HG02981 (cell line): ENCODE measurements around the gene TNRC6A.
"Not testable (repeated sequence)": the region's sequence is repeated elsewhere in the genome, so short reads cannot be mapped to it uniquely, and the experiment has no call there.

Experiments used
- ATAC-seq: cut with Tn5 transposase; IDR thresholded peaks from one replicate; pipeline ENCODE4 v1.9.1; 2021; ENCODE audit warnings: mild to moderate bottlenecking, moderate library complexity; ENCODE audit not compliant: unreplicated experiment

Gene TNRC6A

DNA sequence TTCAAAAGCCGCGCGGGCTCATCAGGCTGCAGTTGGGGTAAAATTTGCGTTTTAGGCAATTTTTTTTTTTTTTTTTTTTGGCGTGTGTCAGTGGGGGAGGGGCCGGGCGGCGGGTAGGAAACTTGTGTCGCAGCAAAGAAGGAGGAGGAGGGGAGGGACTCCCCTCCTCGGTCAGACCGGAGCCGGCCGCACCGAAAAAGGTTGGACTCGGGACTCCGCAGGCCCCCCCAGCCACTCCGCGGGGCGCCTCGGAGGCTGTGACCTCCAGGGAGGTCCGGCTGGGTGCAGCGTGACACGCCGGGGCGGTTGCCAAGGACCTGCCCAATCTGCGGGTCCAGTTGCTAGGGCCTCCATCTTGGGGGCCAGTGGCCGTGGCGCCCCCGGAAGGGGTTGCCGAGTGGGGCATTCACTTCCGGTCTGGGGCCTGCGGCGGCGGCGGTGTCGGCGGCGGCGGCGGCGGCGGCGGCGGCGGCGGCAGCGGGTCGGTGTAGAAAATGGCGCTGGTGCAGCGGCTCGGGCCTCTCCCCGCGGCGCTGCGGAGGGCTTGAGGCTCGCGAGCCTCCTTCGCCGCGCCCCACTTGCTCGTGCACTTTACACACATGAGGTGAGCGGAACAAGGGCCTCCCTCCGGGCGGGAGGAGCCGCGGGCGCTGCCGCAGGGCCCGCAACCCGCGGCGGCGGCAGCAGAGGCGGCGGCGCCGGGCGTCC lies at the start of gene TNRC6A:
TNRC6A (plus strand) TSS at position 409 of the 708 bp plus-strand sequence; CDS start at position 600, 191 bp downstream.
- peak; percentile 95 for ATAC-seq

DNA sequence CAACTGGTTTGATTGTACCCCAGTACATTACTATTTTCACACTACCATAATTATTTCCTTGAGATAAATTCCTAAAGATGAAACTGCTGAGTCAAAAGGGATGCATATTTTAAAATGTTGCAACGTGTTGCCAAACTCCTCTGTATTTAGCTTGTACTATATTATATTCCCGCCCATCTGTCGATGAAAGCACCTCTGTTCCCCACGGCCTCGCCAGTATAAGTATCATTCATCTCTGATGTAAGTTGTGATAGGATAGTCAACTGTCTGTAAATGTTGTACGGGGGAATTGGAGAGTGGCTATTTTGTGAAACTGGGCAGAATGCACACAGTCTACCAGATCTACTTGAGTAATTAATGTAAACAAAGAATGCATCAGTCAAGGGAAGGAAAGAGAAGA lies 47.7 kb upstream of the TNRC6A start:
- ATAC-seq = no peak

DNA sequence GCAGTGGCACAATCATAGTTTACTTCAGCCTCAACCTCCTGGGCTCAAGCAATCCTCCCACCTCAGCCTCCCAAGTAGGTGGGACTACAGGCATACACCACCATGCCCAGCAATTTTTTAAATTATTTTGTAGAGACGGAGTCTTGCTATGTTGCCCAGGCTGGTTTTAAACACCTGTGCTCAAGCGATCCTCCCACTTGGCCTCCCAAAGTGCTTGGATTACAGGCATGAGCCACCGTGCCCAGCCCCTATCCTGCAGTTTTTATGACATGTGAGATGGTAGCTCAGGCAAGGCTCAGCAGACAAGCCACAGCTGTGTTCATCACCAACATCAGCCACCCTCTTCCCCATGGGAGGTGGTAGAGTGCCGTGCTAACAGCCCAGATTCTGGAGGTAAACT lies 46.2 kb upstream of the TNRC6A start:
- ATAC-seq = no peak

DNA sequence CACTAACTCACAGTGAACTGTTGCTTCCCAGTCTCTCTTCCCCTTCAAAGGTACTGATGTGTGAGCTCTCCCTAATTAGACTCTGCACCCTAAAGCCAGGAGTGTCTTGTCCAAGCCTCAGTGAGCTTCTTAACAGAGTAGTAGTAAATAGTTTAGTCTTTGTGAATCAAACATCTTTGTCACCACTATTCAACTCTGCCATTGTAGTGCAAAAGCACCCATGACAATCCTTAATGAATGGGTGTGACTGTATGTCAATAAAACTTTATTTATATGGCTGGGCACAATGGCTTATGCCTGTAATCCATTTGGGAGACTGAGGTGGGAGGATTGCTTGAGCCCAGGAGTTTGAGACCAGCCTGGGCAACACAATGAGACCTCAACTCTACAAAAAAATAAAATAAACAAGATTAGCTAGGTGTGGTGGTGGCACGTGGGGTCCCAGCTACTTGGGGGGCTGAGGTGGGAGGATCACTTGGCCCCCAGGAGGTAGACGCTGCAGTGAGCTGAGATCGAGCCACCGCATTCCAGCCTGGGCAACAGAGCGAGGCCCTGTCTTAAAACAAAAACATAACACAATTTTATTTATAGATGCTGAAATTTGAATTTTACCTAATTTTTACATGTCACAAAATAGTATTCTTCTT lies 45.5 kb upstream of the TNRC6A start:
- no peak for ATAC-seq

DNA sequence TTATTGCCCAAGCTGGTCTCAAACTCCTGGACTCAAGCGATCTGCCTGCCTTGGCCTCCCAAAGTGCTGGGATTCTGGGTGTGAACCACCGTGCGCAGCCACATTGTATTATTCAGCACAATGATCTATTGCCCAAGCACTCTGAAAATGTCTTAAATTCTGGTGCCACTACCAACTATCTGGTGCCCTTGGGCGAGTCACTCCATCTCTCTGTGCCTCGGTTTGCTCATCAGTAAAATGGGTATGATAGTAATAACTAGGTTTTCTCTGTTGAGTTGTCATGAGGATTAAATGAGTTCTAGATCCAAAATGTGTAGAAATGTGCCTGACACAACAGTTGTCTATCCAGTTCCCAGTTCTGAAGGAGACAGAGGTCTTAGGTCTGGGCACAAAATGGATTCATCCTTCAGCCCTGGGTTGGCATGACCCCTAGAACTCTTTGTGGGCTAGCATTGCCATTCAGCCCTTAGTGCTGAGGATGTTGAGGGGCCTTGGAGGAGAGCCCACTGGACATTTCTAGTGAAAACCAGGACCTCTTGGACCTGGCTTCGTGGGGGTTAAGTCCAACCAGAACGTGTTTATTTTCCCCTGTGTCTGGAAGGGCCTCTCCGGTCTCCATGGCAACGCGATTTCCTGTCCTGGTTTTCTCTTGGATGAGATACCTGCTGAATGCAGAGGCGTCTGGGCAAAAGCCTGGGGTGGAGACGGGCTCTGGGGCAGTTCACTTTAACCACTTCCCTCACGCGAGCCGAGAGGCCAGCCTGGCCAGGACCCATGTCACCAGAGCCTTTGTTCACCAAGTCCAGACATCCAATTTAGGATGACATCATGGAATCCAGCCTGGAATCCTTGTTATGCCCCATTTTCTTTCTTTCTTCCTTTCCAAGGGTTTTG lies 43.7 kb upstream of the TNRC6A start:
- no peak for ATAC-seq

DNA sequence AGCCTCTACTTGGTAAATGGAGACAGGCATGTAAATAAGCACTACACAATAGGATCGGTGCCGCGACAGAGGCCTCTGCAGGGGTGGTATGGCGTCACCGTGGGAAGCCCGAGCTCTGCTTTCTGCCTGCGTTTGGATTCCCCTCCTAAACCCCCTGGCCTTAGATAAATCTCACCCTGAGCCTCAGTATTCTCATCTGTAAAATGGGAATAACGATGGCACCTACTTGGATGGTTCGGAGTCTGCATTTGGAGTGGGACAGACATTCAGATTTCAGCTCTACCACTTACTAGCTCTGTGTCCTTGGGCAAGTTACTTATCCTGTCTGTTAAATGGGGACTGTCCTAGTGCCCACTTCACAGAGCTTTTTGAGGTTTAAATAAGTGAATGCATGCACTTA lies 42.8 kb upstream of the TNRC6A start:
- ATAC-seq = no peak

DNA sequence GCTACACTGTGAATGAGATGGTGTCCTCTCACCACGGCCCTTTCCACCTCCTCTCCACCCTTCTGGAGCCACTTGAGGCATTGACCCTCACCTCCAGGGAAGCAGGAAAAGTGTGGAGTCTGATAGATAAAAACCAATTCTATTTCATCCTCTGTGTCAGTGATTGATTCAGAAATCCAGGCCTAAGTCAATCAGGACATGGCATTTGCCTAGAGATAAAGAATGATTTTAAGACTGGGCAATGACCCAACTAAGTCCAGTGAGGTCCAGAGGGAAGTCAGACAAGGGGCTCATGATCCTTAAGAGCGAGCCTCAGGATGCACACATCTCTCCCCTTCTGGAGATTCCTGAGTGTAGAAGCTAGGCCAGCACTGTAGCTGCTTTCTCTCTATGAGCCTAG lies 41.1 kb upstream of the TNRC6A start:
- ATAC-seq = no peak

DNA sequence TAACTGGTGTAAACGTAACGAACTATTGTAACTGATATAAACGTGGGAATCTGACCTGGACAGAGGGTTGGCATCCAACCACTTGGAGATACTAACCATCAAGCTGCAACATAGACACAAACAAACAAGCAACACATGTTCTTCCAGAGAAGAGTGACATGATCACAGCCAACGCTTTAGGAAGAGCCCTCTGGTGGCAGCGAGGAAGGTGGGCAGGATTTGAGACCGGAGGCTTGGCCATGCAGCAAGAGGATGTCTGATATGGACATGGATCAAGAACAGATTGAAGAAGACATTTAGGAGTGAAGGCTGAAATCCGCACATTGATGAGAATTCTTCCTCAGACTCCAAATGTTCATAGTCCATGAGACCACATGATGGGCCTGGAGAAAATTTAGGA lies 40.3 kb upstream of the TNRC6A start:
- ATAC-seq = no peak

DNA sequence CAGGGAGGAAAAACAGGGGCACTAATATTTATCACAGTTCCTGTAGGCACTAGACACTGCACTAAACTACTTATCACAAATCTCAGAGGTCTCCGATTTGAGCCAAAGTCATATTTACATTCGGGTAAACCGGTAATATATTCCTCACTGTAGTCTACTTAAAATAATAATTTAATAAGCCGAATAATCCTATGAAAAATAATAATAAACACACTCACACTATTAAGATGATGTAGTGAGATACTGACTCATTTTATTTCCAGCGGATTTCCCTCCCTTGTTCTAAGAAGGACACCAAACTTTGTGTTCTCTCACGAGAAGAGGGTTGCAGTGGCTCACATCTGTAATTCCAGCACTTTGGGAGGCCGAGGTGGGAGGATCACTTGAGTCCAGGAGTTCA lies 36.6 kb upstream of the TNRC6A start:
- ATAC-seq = no peak

DNA sequence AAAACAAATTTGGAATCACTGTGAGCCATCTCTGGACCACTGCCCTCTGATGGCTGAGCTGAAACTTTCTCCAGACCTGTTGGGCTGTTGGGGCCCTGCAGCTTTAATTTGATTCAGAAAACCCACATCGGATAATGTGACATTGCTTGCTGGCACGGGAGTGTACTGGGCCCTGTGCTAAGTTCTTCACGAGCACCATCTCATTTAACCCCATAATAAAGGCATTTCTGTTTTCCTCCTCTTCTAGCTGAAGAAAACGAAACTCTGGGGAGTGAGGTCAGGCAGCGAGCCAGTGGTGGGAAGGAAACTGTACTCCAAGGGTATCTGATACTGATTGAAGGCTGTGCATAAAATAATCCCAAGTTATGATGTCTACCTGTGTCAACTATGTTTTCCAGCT lies 34.5 kb upstream of the TNRC6A start:
- ATAC-seq = no peak

DNA sequence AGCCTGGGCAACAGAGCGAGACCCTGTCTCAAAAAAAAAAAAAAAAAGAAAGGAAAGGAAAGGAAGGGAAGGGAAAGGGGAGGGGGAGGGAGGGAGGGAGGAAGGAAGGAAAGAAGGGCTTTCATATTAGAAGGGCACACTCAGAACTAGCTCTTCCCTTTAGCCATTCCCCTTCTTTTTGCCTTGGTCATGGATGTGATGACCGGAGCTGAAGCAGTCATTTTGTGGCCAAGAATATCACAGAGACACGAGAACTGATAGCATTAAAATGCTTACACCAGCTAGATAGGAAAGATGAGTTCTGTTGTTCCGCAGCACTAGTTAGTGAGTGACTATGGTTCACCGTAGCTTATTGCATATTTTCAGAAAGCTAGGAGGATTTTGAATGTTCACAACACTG lies 32.8 kb upstream of the TNRC6A start:
- no peak for ATAC-seq

DNA sequence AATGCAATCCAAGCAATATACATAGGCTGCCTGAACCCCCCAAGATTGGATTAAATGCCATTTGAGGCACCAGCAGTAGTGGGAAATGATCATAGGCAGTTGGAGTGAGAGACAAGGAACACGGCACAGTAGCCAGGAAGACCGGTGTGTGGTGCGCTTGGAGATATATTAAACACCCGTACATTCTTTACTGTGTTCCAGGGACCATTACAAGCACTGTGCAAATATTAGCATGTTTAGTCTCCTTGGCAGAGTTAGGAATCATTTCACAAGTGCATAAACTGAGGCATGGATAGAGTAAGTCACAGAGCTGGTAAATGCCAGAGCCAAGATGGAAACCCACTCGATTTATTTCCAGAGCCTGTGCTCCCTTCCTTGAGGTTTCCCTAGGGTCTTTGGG lies 31.1 kb upstream of the TNRC6A start:
- ATAC-seq = no peak

DNA sequence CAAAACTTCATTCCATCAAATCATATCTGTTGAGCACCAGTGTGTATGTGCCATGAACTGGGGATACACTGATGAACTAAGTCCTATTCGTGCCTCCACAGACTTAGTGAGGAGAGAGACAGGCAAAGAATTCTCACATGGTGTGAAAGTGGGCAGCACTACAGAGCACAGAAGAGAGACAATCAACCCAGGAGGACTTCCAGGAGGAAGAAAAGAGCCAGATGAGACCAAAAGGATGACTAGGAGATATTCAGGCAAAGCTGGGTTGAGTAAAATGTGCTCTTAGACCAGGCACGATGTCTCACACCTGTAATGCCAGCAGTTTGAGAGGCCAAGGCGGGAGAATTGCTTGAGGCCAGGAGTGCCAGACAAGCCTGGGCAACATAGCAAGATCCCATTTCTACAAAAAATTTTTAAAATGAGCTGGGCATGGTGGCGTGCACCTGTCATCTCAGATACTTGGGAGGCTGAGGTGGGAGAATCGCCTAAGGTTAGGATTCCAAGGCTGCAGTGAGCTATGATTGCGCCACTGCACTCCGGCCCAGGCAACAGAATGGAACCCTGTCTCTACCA lies 30.2 kb upstream of the TNRC6A start:
- ATAC-seq = no peak

DNA sequence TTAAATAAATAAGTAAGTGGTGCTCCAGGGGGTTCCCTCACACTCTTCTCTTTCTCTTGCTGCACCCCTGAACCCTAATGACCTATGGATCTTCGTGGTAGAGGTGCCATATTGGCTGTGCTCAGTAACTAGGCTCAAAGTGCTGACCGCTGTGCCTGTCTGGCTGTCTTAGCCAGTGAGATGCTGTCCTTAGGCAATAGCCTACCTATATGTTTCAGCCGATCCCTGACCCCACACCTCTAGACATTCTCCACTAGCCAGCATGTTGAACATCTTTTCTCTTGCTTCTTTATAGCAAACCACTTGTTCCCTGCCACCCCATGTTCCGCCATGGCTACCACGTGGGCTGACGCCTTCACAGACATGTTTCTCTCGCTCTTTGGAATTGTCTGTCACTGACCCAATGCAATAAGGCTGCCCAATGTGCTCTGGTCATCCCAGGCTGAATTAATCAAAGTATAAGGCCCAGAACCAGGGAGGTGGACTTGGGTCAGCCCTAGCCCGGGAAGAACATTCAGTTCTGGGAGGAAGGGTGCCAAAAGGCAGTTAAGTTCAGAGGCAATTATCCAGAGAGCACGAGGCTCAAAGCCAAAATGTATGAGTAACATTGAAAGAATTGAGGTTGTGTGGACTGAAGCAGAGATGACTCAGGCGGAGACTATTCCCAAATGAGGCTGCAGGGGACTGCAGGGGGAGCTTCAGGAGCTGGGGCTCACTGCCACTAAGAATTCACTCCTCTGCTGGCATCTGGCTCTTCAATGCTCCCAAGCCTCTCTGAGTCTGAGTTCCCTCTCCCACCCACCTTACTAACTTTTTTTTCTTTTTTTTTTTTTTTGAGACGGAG lies 28.7 kb upstream of the TNRC6A start:
- ATAC-seq = no peak

DNA sequence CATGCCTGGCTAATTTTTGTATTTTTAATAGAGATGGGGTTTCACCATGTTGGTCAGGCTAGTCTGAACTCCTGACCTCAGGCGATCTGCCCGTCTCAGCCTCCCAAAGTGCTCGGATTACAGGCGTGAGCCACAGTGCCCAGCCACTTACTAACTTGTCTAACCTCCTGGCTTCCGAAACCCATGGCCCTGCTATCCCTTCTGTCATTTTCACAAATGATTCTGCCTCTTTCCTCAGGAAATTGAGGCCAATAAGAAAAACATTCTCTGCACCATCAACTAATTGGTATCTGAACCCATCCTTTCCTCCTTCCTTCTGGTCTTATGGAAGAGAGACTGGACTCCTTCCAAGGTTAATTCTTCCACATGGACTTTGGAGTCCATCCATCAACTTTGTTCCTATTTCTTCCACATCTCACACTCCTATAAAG lies 27.9 kb upstream of the TNRC6A start:
- no peak for ATAC-seq

DNA sequence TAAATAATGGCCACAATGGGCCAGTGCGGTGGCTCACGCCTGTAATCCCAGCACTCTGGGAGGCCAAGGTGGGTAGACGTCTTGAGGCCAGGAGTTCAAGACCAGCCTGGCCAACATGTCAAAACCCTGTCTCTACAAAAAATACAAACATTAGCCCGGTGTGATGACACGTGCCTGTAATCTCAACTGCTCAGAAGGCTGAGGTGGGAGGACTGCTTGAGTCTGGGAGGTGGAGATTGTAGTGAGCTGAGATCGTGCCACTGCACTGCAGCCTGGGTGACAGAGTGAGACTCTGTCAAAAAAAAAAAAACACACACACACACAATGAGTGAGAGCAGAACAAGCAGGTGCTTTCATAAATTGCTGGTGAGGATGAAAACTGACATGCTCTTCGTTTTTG lies 21.7 kb upstream of the TNRC6A start:
- ATAC-seq = not testable (repeated sequence)

DNA sequence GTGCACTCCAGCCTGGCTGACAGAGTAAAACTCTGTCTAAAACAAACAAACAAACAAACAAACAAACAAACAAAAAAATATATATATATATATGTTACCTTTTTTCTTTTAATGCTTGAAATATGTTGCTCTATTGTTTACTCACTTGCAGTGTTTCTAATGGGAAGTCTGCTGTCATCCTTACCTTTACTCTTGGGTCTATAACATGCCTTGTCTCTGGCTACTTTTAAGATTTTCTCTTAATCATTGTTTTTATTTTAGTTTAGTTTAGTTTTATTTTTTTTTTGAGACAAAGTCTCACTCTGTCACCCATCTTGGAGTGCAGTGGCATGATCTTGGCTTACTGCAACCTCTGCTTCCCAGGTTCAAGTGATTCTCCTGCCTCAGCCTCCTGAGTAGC lies 16.1 kb upstream of the TNRC6A start:
- ATAC-seq = no peak

DNA sequence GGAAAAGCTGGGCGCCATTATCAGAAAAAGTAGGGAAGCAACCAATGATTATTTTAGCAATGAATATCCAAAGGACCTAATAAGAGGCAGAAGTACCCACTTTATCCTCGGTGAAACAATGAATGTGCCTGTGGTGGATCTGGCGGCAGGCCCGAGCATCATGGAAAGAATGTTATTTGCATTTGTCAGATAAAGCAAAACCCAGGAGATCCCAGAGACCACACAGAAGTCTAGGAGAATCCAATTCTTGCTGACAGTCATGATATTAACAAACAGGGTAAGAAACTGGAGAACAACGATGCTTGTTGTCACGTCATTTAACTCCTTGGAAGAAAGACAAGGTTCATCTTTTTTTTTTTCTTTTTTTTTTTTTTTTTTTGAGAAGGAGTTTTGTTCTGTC lies 12.0 kb upstream of the TNRC6A start:
- no peak for ATAC-seq

DNA sequence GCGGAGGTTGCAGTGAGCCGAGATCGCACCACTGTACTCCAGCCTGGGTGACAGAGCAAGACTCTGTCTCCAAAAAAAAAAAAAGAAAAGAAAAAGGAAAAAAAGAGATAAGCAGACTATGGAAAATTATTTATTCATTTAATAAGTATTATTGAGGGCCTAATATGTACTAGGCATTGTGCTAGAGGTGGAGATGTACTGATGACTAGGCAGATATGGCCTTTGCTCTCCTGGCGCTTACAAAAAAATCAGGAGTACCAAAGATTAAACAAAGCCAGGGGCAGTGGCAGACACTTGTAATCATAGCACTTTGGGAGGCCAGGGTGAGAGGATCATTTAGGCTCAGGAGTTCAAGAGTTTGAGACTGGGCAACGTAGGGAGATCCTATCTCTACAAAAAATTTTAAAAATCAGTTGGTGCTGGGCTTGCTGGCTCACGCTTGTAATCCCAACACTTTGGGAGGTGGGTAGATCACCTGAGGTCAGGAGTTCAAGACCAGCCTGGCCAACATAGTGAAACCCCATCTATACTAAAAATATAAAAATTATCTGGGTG lies 10.4 kb upstream of the TNRC6A start:
- ATAC-seq = no peak

DNA sequence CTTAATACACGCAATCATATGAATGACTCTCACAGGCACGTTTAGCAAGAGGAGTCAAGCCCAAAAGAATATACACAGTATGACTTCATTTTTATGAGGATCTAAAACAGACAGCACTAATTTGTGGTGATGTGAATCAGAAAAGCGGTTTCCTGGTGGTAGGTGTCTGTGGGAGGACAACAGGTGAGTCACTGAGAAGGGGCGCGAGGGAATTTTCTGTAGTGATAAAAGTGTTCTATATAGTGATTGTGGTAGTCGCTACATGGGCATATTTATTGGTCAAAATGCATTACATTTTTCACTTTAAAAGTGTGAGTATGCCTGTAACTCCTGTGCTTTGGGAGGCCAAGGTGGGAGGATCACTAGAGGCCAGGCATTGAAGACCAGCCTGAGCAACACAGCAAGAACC lies 7.6 kb upstream of the TNRC6A start:
- ATAC-seq = no peak
